Measurements from ENCODE around the gene HDAC7. TPM values are rescaled to one million over a fixed set of nuclear protein-coding genes. Genes with fewer than 3 reads are reported as not detected.

Gene HDAC7
- total and polyA plus RNA-seq, 2 of the 13 experiments (the other 11 are each of a cell fraction or from before 2014, with no cell fraction given) = 4.6 to 10.8 TPM

DNA sequence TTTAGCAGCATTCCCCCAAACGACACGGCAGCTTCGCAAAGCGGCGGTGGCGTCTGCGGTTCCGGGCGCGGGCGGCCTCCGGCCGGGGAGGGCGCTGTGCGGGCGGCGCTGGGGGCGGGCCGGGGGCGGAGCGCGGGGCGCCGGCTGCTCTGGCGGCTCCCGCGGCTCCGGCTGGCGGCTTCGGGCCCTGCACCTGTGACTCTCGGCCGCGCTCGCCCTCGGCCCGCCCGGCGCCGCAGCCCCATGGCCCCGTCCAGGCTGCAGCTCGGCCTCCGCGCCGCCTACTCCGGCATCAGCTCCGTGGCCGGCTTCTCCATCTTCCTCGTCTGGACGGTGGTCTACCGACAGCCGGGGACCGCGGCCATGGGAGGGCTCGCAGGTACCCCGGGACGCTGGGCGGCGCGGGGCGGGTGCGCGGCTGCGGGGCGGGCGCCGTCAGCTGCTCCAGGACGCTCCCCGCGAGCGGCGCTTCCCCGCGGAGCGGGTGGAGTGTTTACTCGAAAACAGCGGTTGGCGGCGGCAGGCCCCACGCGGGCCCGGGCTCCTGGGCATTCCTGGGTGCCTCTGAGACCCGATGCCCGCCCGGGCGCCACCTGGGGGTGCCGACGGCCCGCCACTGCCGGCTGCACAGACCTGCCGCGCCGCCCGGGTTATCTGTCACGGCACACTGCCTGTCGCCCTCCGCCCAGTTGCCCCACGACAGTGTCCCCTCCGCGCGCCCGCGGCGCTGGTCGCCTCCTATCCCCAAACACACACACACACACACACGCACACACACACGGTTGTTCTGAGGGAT lies 46.4 kb downstream of the HDAC7 start, which contains the start of gene SLC48A1 (continued):
- TF ChIP-seq CREB1 (IDR thresholded peaks at IDR 0.05) (no peak), CREB1 (CRISPR knock-in tag; IDR thresholded peaks at IDR 0.05) (no peak), ZBTB42 (CRISPR knock-in tag; IDR thresholded peaks at IDR 0.05) (no peak), MED13 (CRISPR knock-in tag; IDR thresholded peaks at IDR 0.05) (no peak), FOXK2 (IDR thresholded peaks at IDR 0.05) (no peak)
- TF ChIP-seq, protein P1, sequence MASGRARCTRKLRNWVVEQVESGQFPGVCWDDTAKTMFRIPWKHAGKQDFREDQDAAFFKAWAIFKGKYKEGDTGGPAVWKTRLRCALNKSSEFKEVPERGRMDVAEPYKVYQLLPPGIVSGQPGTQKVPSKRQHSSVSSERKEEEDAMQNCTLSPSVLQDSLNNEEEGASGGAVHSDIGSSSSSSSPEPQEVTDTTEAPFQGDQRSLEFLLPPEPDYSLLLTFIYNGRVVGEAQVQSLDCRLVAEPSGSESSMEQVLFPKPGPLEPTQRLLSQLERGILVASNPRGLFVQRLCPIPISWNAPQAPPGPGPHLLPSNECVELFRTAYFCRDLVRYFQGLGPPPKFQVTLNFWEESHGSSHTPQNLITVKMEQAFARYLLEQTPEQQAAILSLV (CRISPR knock-in tag; IDR thresholded peaks at IDR 0.05; ENCODE audit: borderline replicate concordance) = 0 out of 2 replicates have a peak, but pooled peaks have one; percentile 4
- TF ChIP-seq, protein P2, sequence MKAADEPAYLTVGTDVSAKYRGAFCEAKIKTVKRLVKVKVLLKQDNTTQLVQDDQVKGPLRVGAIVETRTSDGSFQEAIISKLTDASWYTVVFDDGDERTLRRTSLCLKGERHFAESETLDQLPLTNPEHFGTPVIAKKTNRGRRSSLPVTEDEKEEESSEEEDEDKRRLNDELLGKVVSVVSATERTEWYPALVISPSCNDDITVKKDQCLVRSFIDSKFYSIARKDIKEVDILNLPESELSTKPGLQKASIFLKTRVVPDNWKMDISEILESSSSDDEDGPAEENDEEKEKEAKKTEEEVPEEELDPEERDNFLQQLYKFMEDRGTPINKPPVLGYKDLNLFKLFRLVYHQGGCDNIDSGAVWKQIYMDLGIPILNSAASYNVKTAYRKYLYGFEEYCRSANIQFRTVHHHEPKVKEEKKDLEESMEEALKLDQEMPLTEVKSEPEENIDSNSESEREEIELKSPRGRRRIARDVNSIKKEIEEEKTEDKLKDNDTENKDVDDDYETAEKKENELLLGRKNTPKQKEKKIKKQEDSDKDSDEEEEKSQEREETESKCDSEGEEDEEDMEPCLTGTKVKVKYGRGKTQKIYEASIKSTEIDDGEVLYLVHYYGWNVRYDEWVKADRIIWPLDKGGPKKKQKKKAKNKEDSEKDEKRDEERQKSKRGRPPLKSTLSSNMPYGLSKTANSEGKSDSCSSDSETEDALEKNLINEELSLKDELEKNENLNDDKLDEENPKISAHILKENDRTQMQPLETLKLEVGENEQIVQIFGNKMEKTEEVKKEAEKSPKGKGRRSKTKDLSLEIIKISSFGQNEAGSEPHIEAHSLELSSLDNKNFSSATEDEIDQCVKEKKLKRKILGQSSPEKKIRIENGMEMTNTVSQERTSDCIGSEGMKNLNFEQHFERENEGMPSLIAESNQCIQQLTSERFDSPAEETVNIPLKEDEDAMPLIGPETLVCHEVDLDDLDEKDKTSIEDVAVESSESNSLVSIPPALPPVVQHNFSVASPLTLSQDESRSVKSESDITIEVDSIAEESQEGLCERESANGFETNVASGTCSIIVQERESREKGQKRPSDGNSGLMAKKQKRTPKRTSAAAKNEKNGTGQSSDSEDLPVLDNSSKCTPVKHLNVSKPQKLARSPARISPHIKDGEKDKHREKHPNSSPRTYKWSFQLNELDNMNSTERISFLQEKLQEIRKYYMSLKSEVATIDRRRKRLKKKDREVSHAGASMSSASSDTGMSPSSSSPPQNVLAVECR (CRISPR knock-in tag; IDR thresholded peaks at IDR 0.05; ENCODE audit: borderline replicate concordance) = peak; percentile 48; the same call in 1 of the 2 replicates
- TF ChIP-seq, protein P3, sequence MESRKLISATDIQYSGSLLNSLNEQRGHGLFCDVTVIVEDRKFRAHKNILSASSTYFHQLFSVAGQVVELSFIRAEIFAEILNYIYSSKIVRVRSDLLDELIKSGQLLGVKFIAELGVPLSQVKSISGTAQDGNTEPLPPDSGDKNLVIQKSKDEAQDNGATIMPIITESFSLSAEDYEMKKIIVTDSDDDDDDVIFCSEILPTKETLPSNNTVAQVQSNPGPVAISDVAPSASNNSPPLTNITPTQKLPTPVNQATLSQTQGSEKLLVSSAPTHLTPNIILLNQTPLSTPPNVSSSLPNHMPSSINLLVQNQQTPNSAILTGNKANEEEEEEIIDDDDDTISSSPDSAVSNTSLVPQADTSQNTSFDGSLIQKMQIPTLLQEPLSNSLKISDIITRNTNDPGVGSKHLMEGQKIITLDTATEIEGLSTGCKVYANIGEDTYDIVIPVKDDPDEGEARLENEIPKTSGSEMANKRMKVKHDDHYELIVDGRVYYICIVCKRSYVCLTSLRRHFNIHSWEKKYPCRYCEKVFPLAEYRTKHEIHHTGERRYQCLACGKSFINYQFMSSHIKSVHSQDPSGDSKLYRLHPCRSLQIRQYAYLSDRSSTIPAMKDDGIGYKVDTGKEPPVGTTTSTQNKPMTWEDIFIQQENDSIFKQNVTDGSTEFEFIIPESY (CRISPR knock-in tag; IDR thresholded peaks at IDR 0.05) = no peak
- TF ChIP-seq, protein P4, sequence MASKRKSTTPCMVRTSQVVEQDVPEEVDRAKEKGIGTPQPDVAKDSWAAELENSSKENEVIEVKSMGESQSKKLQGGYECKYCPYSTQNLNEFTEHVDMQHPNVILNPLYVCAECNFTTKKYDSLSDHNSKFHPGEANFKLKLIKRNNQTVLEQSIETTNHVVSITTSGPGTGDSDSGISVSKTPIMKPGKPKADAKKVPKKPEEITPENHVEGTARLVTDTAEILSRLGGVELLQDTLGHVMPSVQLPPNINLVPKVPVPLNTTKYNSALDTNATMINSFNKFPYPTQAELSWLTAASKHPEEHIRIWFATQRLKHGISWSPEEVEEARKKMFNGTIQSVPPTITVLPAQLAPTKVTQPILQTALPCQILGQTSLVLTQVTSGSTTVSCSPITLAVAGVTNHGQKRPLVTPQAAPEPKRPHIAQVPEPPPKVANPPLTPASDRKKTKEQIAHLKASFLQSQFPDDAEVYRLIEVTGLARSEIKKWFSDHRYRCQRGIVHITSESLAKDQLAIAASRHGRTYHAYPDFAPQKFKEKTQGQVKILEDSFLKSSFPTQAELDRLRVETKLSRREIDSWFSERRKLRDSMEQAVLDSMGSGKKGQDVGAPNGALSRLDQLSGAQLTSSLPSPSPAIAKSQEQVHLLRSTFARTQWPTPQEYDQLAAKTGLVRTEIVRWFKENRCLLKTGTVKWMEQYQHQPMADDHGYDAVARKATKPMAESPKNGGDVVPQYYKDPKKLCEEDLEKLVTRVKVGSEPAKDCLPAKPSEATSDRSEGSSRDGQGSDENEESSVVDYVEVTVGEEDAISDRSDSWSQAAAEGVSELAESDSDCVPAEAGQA (IDR thresholded peaks at IDR 0.05; ENCODE audit: low read depth) = no peak
- TF ChIP-seq, protein P4 (CRISPR knock-in tag; IDR thresholded peaks at IDR 0.05; ENCODE audit: borderline replicate concordance) = no peak
- TF ChIP-seq, protein P5, sequence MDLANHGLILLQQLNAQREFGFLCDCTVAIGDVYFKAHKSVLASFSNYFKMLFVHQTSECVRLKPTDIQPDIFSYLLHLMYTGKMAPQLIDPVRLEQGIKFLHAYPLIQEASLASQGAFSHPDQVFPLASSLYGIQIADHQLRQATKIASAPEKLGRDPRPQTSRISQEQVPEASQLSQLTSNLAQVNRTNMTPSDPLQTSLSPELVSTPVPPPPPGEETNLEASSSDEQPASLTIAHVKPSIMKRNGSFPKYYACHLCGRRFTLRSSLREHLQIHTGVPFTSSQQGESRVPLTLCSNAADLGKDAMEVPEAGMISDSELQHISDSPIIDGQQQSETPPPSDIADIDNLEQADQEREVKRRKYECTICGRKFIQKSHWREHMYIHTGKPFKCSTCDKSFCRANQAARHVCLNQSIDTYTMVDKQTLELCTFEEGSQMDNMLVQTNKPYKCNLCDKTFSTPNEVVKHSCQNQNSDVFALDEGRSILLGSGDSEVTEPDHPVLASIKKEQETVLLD (CRISPR knock-in tag; IDR thresholded peaks at IDR 0.05; ENCODE audit: low read depth) = no peak
- TF ChIP-seq, protein P6, sequence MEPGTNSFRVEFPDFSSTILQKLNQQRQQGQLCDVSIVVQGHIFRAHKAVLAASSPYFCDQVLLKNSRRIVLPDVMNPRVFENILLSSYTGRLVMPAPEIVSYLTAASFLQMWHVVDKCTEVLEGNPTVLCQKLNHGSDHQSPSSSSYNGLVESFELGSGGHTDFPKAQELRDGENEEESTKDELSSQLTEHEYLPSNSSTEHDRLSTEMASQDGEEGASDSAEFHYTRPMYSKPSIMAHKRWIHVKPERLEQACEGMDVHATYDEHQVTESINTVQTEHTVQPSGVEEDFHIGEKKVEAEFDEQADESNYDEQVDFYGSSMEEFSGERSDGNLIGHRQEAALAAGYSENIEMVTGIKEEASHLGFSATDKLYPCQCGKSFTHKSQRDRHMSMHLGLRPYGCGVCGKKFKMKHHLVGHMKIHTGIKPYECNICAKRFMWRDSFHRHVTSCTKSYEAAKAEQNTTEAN (CRISPR knock-in tag; conservative IDR thresholded peaks at IDR 0.05) = no peak

Measured in HepG2 (cell line).